Fibroblast of skin of right biceps (primary cell): ENCODE measurements around the gene BPIFA3.

Experiments used
- DNase-seq: peaks from one replicate; pipeline ENCODE4 v3.0.0-alpha.2; 2013

BPIFA3 gene

GRCh38 chr20:33272155-33272873, 55.2 kb downstream of the BPIFA3 start:
- no peak for DNase-seq

GRCh38 chr20:33273117-33273851, 56.1 kb downstream of the BPIFA3 start:
- DNase-seq: no peak

GRCh38 chr20:33275215-33275614, 58.1 kb downstream of the BPIFA3 start:
- no peak for DNase-seq

- no peak for DNase-seq
These were observed 58.7 kb downstream of the BPIFA3 start for GRCh38 chr20:33275871-33276270.

GRCh38 chr20:33276303-33277113, 59.4 kb downstream of the BPIFA3 start:
- no peak for DNase-seq
